Natural killer cell (primary cell): ENCODE results near the gene PCIF1. TPM values are rescaled to one million over a fixed set of nuclear protein-coding genes. Genes with fewer than 3 reads are reported as not detected.
A peak's percentile ranks its signal among the peaks of the same experiment; 100 is the strongest.
"Not testable (repeated sequence)": the region's sequence is repeated elsewhere in the genome, so short reads cannot be mapped to it uniquely, and the experiment has no call there.

Experiments
- ATAC-seq, 3 donors: fragments of 150-1000 bp in 2 of 3; fragments of 200-7000 bp in 1 of 3; cut with Tn5 transposase; 1 replicate in 1 of 3; 2 replicates in 2 of 3; pipeline ENCODE4 v1.10.0; 2021; ENCODE audit warnings: mild to moderate bottlenecking in 2 of 3, moderate library complexity in 2 of 3
- DNase-seq, 2 donors: peaks; one replicate each; pipeline versions ENCODE4 v3.0.0 to v3.0.0-alpha.2; 2013 to 2021; ENCODE audit warnings: mixed read lengths in 1 of 2
- H3K27ac ChIP-seq: one replicate; pipeline ENCODE4 v1.5.1; 2013; ENCODE audit warnings: mild to moderate bottlenecking, low read length
- H3K27me3 ChIP-seq: one replicate; pipeline ENCODE4 v1.6.1; 2013; ENCODE audit warnings: low read length; ENCODE audit not compliant: control insufficient read depth, insufficient read depth
- H3K36me3 ChIP-seq: one replicate; pipeline ENCODE4 v1.6.1; 2013; ENCODE audit warnings: low read length; ENCODE audit not compliant: control insufficient read depth, insufficient read depth
- H3K4me1 ChIP-seq: one replicate; pipeline ENCODE4 v1.6.1; 2013; ENCODE audit warnings: low read length; ENCODE audit not compliant: control insufficient read depth, insufficient read depth
- H3K4me3 ChIP-seq: one replicate; pipeline ENCODE4 v1.5.1; 2013; ENCODE audit warnings: low read length
- H3K9me3 ChIP-seq: one replicate; pipeline ENCODE4 v1.6.1; 2013; ENCODE audit warnings: low read length; ENCODE audit not compliant: control insufficient read depth, insufficient read depth
- H3K27ac Mint-ChIP-seq, 2 donors: one replicate each; pipeline ENCODE4 v1.8.0; 2022; ENCODE audit warnings: mild to moderate bottlenecking in 2 of 2, mixed read lengths in 2 of 2, moderate library complexity in 1 of 2
- H3K27me3 Mint-ChIP-seq, 2 donors: one replicate each; pipeline ENCODE4 v1.8.0; 2022; ENCODE audit warnings: low read depth in 2 of 2, mixed read lengths in 2 of 2
- H3K36me3 Mint-ChIP-seq: one replicate; pipeline ENCODE4 v1.8.0; 2022; ENCODE audit warnings: mixed read lengths
- H3K4me1 Mint-ChIP-seq, 2 donors: one replicate each; pipeline ENCODE4 v1.8.0; 2022; ENCODE audit warnings: mixed read lengths in 2 of 2
- H3K4me3 Mint-ChIP-seq: one replicate; pipeline ENCODE4 v1.8.0; 2022; ENCODE audit warnings: mild to moderate bottlenecking, moderate library complexity, mixed read lengths
- H3K9me3 Mint-ChIP-seq, 2 donors: one replicate each; pipeline ENCODE4 v1.8.0; 2022; ENCODE audit warnings: mixed read lengths in 2 of 2
- CTCF ChIP-seq: fragments of 200-600 bp; IDR thresholded peaks from one replicate; pipeline ENCODE4 v1.8.0; 2022; ENCODE audit warnings: antibody characterized with exemption
- WGBS: methylation state at CpG from one replicate; pipeline ENCODE4 v1.1.7; 2013; ENCODE audit warnings: missing lambda C conversion rate; ENCODE audit not compliant: insufficient coverage; 5-methylcytosine and 5-hydroxymethylcytosine counted together
- intact Hi-C: fragments of 100-400 bp; cut with micrococcal nuclease; formaldehyde crosslinking; loops from one replicate; pipeline ENCODE4 v1.14.2; 2022
- total RNA-seq, 4 donors: library from RNA; stranded (reverse); fragments of 120-200 nt in 1 of 4; gene quantifications; one replicate each; pipeline versions ENCODE4 v1.2.3 to v1.2.4, GENCODE V29; 2013 to 2022

The PCIF1 gene
- total RNA-seq, 3 donors from 2014 or later (not counting 1 experiment from before 2014, with no cell fraction given), result 72.0 to 85.1 (median 73.3) TPM

GRCh38 chr20:45953672-45954071, 19.2 kb downstream of the PCIF1 start:
- Mint-ChIP-seq H3K4me3 (no peak overlapping the region), H3K27ac (no peak overlapping the region), H3K4me1 (peaks cover 0 to 11% of the 10 kb centered on the region in 2 donors), H3K9me3 (no peaks in the 10 kb centered on the region), H3K27me3 (no peaks in the 10 kb centered on the region), H3K36me3 (peaks cover 4% of the 10 kb centered on the region)
- no peaks in the 10 kb centered on the region for H3K27me3 ChIP-seq
- H3K4me3 ChIP-seq, result no peak overlapping the region
- no peaks in the 10 kb centered on the region for H3K9me3 ChIP-seq
- intact Hi-C loops, result no loop called here
- 94% methylated on average over 9 of the region's 9 CpGs for WGBS
- no peak for TF ChIP-seq CTCF
- ATAC-seq, result no peak
- H3K27ac ChIP-seq, result no peak overlapping the region
- H3K4me1 ChIP-seq, result peaks cover 6% of the 10 kb centered on the region
- DNase-seq, result no peak
- peaks cover 68% of the 10 kb centered on the region for H3K36me3 ChIP-seq

- H3K9me3 Mint-ChIP-seq, H3K36me3 Mint-ChIP-seq, H3K4me3 ChIP-seq, H3K4me1 Mint-ChIP-seq, ATAC-seq, H3K27me3 ChIP-seq, H3K4me1 ChIP-seq, H3K4me3 Mint-ChIP-seq, H3K9me3 ChIP-seq, DNase-seq, intact Hi-C loops, H3K27ac Mint-ChIP-seq, H3K27me3 Mint-ChIP-seq, H3K27ac ChIP-seq: not testable (repeated sequence)
- WGBS, result 94% methylated on average over 8 of the region's 10 CpGs
- peaks cover 70% of the 10 kb centered on the region for H3K36me3 ChIP-seq
These were observed 21.8 kb downstream of the PCIF1 start for GRCh38 chr20:45956326-45956725.

GRCh38 chr20:45957021-45957941, 22.8 kb downstream of the PCIF1 start:
- no peak overlapping the region for H3K4me3 ChIP-seq
- Mint-ChIP-seq H3K27me3 (no peaks in the 10 kb centered on the region), H3K36me3 (peaks cover 6% of the 10 kb centered on the region), H3K4me1 (no peaks in the 10 kb centered on the region), H3K4me3 (no peak overlapping the region), H3K9me3 (no peaks in the 10 kb centered on the region), H3K27ac (no peak overlapping the region)
- intact Hi-C loops, result no loop called here
- ATAC-seq, result peak in 1 of 3 donors; percentile 7
- no peaks in the 10 kb centered on the region for H3K27me3 ChIP-seq
- peaks cover 70% of the 10 kb centered on the region for H3K36me3 ChIP-seq
- WGBS, result 90% methylated on average over 19 of the region's 19 CpGs
- no peak for TF ChIP-seq CTCF
- peak in 1 of 2 donors; percentile 6 for DNase-seq
- H3K27ac ChIP-seq, result no peak overlapping the region
- H3K4me1 ChIP-seq, result no peaks in the 10 kb centered on the region
- no peaks in the 10 kb centered on the region for H3K9me3 ChIP-seq

GRCh38 chr20:45958593-45958992, 24.1 kb downstream of the PCIF1 start:
- Mint-ChIP-seq H3K27ac (peak overlapping the region; percentile 36 to 53), H3K9me3 (no peaks in the 10 kb centered on the region), H3K4me1 (peaks cover 0 to 6% of the 10 kb centered on the region in 2 donors), H3K27me3 (no peaks in the 10 kb centered on the region), H3K36me3 (peaks cover 6% of the 10 kb centered on the region), H3K4me3 (no peak overlapping the region)
- ATAC-seq (no peak), DNase-seq (no peak)
- TF ChIP-seq CTCF, result no peak
- Histone ChIP-seq H3K9me3 (no peaks in the 10 kb centered on the region), H3K27ac (no peak overlapping the region), H3K4me1 (peaks cover 8% of the 10 kb centered on the region), H3K36me3 (peaks cover 68% of the 10 kb centered on the region), H3K27me3 (no peaks in the 10 kb centered on the region), H3K4me3 (no peak overlapping the region)
- WGBS, result 100% methylated on average over 2 of the region's 4 CpGs
- intact Hi-C loops, result no loop called here
